ES-I3 (cell line): Measurements from ENCODE around the gene TTC17.
"Not testable (repeated sequence)": the region's sequence is repeated elsewhere in the genome, so short reads cannot be mapped to it uniquely, and the experiment has no call there.

Experiments used
- H3K36me3 ChIP-seq: 2 replicates; pipeline ENCODE4 v1.6.1; 2013; ENCODE audit warnings: mild to moderate bottlenecking, low read length, control low read depth, moderate library complexity; ENCODE audit not compliant: insufficient read depth
- H3K4me1 ChIP-seq: 2 replicates; pipeline ENCODE4 v1.6.1; 2013; ENCODE audit warnings: mild to moderate bottlenecking, control low read depth, low read length; ENCODE audit not compliant: insufficient read depth
- H3K9ac ChIP-seq: 2 replicates; pipeline ENCODE4 v1.6.1; 2013; ENCODE audit warnings: low read depth, mild to moderate bottlenecking, low read length, moderate library complexity
- H3K9me3 ChIP-seq: 2 replicates; pipeline ENCODE4 v1.6.1; 2013; ENCODE audit warnings: mild to moderate bottlenecking, low read length, moderate library complexity; ENCODE audit not compliant: control insufficient read depth, insufficient read depth

TTC17 gene

DNA sequence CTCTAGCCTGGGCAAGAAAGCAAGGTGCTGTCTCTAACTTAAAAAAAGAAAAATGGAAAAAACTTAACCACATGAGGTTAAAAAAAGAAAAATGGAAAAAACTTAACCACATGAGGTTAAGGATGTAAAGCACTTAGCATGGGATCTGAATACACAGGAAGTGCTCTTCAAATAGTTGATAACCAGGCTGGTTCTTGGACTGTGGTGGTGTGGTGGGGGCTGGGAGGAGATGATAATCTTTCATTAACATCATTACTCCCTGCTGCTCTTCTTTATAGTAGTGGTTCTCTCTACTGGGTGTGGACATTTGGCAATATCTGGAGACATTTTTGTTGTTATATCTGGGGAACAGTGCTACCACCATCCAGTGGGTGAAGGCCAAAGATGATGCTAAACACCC is 88.4 kb downstream of the TTC17 start:
- Histone ChIP-seq H3K4me1 (no peaks in the 10 kb centered on the region), H3K9me3 (no peaks in the 10 kb centered on the region), H3K36me3 (peaks cover 24% of the 10 kb centered on the region), H3K9ac (no peak overlapping the region)

- Histone ChIP-seq H3K4me1 (no peaks in the 10 kb centered on the region), H3K9ac (no peak overlapping the region), H3K9me3 (no peaks in the 10 kb centered on the region; the same call in 1 of the 2 replicates), H3K36me3 (peaks cover 14% of the 10 kb centered on the region)
Observed at GRCh38 chr11:43458486-43458885, 99.8 kb downstream of the TTC17 start.

- Histone ChIP-seq H3K36me3 (peaks cover 14% of the 10 kb centered on the region), H3K9me3 (no peaks in the 10 kb centered on the region; the same call in 1 of the 2 replicates), H3K9ac (no peak overlapping the region), H3K4me1 (no peaks in the 10 kb centered on the region)
Observed at GRCh38 chr11:43459246-43459645, 100.5 kb downstream of the TTC17 start.

GRCh38 chr11:43462359-43462758 is 103.6 kb downstream of the TTC17 start:
- peaks cover 3% of the 10 kb centered on the region; the same call in 1 of the 2 replicates for H3K9me3 ChIP-seq
- H3K9ac ChIP-seq, result no peak overlapping the region
- no peaks in the 10 kb centered on the region for H3K4me1 ChIP-seq
- H3K36me3 ChIP-seq, result peaks cover 14% of the 10 kb centered on the region

- Histone ChIP-seq H3K9me3 (peaks cover 3% of the 10 kb centered on the region; the same call in 1 of the 2 replicates), H3K4me1 (no peaks in the 10 kb centered on the region), H3K9ac (no peak overlapping the region), H3K36me3 (no peaks in the 10 kb centered on the region; the same call in 1 of the 2 replicates)
Observed at GRCh38 chr11:43467958-43468357, 109.2 kb downstream of the TTC17 start.

DNA sequence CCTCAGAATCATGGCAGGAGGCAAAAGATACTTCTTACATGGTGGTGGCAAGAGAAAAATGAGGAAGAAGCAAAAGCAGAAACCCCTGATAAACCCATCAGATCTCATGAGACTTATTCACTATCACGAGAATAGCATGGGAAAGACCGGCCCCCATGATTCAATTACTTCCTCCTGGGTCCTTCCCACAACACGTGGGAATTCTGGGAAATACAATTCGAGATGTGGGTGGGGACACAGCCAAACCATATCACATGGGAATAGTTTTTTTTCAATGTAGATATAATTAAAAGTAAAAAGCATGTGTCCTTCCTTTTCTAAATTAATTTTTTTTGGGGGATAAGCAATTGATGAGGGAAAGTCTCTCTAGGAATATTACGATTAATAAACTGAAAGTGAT is 118.8 kb downstream of the TTC17 start:
- not testable (repeated sequence) for H3K9ac ChIP-seq, H3K4me1 ChIP-seq, H3K36me3 ChIP-seq
- H3K9me3 ChIP-seq, result peaks cover 14% of the 10 kb centered on the region

DNA sequence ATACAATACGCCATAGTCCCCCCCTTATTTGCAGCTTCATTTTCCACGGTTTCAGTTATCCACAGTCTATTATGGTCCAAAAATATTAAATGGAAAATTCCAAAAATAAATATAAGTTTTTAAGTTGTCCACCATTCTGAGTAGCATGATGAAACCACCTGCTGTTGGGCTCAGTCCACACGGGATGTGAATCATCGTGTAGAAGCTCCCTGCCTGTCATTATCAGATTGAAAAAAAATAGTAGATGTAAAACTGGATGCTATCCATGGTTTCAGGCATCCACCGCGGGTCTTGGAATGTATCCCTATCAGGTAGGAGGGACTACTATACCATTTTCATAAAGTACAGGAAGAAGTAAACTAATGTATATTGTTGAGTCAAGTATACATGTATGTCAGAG is 127.4 kb downstream of the TTC17 start:
- Histone ChIP-seq H3K9me3 (peaks cover 3% of the 10 kb centered on the region), H3K9ac (no peak overlapping the region), H3K4me1 (no peaks in the 10 kb centered on the region), H3K36me3 (no peaks in the 10 kb centered on the region; the same call in none of the 2 replicates)

- no peaks in the 10 kb centered on the region for H3K4me1 ChIP-seq
- no peak overlapping the region for H3K9ac ChIP-seq
- H3K36me3 ChIP-seq, result peaks cover 9% of the 10 kb centered on the region
- H3K9me3 ChIP-seq, result no peaks in the 10 kb centered on the region; the same call in 1 of the 2 replicates
Observed at GRCh38 chr11:43489869-43490465, 131.2 kb downstream of the TTC17 start.

GRCh38 chr11:43492701-43493100 is 134.0 kb downstream of the TTC17 start:
- Histone ChIP-seq H3K4me1 (no peaks in the 10 kb centered on the region), H3K36me3 (peaks cover 9% of the 10 kb centered on the region), H3K9me3 (no peaks in the 10 kb centered on the region), H3K9ac (no peak overlapping the region)

GRCh38 chr11:43493431-43493830 is 134.7 kb downstream of the TTC17 start:
- no peaks in the 10 kb centered on the region for H3K4me1 ChIP-seq
- H3K36me3 ChIP-seq, result peaks cover 9% of the 10 kb centered on the region
- H3K9me3 ChIP-seq, result no peaks in the 10 kb centered on the region
- no peak overlapping the region for H3K9ac ChIP-seq

- Histone ChIP-seq H3K9ac (no peak overlapping the region), H3K9me3 (no peaks in the 10 kb centered on the region), H3K36me3 (0 out of 2 replicates have a peak, but pooled peaks cover 4% of the 10 kb centered on the region), H3K4me1 (no peaks in the 10 kb centered on the region)
Observed at GRCh38 chr11:43497144-43497543, 138.4 kb downstream of the TTC17 start.

GRCh38 chr11:43498561-43498960 is 139.8 kb downstream of the TTC17 start:
- Histone ChIP-seq H3K36me3 (no peaks in the 10 kb centered on the region), H3K9ac (no peak overlapping the region), H3K4me1 (no peaks in the 10 kb centered on the region), H3K9me3 (no peaks in the 10 kb centered on the region)

GRCh38 chr11:43503417-43503816 is 144.7 kb downstream of the TTC17 start:
- no peaks in the 10 kb centered on the region for H3K4me1 ChIP-seq
- H3K36me3 ChIP-seq, result no peaks in the 10 kb centered on the region

GRCh38 chr11:43504316-43504950 is 145.7 kb downstream of the TTC17 start:
- no peaks in the 10 kb centered on the region for H3K9me3 ChIP-seq
- no peak overlapping the region for H3K9ac ChIP-seq
- no peaks in the 10 kb centered on the region for H3K4me1 ChIP-seq
- H3K36me3 ChIP-seq, result no peaks in the 10 kb centered on the region

More at GRCh38 chr11:43503417-43503816, 144.7 kb downstream of the TTC17 start:
- H3K9ac ChIP-seq, result no peak overlapping the region
- no peaks in the 10 kb centered on the region for H3K9me3 ChIP-seq

DNA sequence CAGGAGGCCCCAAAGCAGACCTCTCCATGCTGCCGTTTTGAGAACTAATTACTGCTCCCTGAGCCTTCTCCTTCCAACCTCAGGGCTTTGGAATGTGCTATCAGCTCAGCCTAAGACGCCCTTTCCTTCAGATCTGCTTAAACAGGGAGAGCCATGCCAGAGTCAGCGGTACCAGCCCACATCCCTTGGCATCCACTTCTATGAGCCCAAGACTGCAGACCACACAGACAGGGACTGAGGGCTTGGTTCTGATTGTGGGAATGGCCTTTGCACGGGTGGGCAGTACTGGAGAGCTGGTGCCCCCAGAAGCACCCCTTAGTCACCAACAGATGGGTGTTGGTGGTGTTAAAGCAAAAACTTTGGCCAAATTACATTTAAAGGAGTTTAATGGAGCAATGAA is 146.5 kb downstream of the TTC17 start:
- no peak overlapping the region for H3K9ac ChIP-seq
- H3K9me3 ChIP-seq, result no peaks in the 10 kb centered on the region
- no peaks in the 10 kb centered on the region for H3K4me1 ChIP-seq
- no peaks in the 10 kb centered on the region for H3K36me3 ChIP-seq
